ENCODE results near the gene TTC1. TPM values are rescaled to one million over a fixed set of nuclear protein-coding genes. Genes with fewer than 3 reads are reported as not detected.

Gene TTC1
- total and polyA plus RNA-seq, 9 of the 15 experiments (the other 6 are each of a cell fraction or from before 2014, with no cell fraction given): 51.9 to 173 (median 87.7) TPM

DNA sequence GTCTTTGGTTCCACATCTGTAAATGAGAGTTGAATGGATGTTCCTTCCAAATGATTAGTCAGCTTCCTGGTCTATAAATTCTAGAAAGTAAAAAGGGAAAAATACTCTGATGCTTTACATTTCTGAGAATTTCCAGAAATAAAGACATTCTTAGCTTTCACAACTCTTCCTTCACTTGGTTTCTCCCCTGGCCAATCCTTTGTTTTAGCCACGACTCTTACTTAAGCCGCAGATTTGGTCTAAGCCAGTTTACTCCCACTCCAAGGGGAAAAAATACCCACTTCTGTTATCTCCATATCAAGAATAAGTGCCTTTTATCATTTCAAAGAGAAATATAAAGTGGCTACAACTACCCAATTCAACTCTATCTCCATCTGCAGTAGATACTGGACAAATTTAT, 80.6 kb downstream of the TTC1 start:
- Histone ChIP-seq H3K27me3 (ENCODE audit: control insufficient read depth in 2 of 2, insufficient read depth in 2 of 2, low read length in 2 of 2) (no peaks in the 10 kb centered on the region), H3K4me1 (replicated peaks in 1 of 2; ENCODE audit: control insufficient read depth in 2 of 2, insufficient read depth in 2 of 2, low read length in 2 of 2) (no peaks in the 10 kb centered on the region; a peak in 1 of 5 replicates), H4K20me1 (replicated peaks; ENCODE audit: control insufficient read depth, insufficient read depth, low read length) (no peaks in the 10 kb centered on the region), H3K27ac (ENCODE audit: extremely low read depth, low read depth, low read length) (no peak overlapping the region), H3K4me3 (no peak overlapping the region), H3K36me3 (ENCODE audit: control insufficient read depth, insufficient read depth, low read length) (peaks cover 25% of the 10 kb centered on the region; the same call in 2 of the 3 replicates), H3K4me2 (ENCODE audit: insufficient read depth, low read length) (no peak overlapping the region), H3K79me2 (ENCODE audit: control insufficient read depth, insufficient read depth, low read length) (no peaks in the 10 kb centered on the region), H3K9ac (ENCODE audit: insufficient read depth in 1 of 2, low read depth in 2 of 2, low read length in 2 of 2) (no peak overlapping the region), H3K9me1 (ENCODE audit: control insufficient read depth, insufficient read depth, low read length) (no peaks in the 10 kb centered on the region), H3K9me3 (replicated peaks; ENCODE audit: control insufficient read depth, insufficient read depth, low read depth, low read length) (no peaks in the 10 kb centered on the region), H2AFZ (ENCODE audit: low read depth, low read length) (no peak overlapping the region)
- ATAC-seq (no peak), FAIRE-seq (no peak), DNase-seq (ENCODE audit: extremely low read depth in 1 of 4, low spot score in 3 of 4) (no peak)
- no TSS peak for BruUV-seq (replicated peaks)
- TF ChIP-seq TAF9B (IDR thresholded peaks at IDR 0.05; ENCODE audit: partially characterized antibody) (no peak), ZC3H8 (IDR thresholded peaks at IDR 0.05) (no peak), HSF4 (CRISPR knock-in tag; IDR thresholded peaks at IDR 0.05; ENCODE audit: borderline replicate concordance) (no peak), SMARCA5 (IDR thresholded peaks at IDR 0.05) (no peak), HNRNPK (IDR thresholded peaks at IDR 0.05; ENCODE audit: low read depth, low read length, poor library complexity, severe bottlenecking) (no peak), ZNF445 (CRISPR knock-in tag; IDR thresholded peaks at IDR 0.05; ENCODE audit: low read depth) (no peak), ZNF174 (CRISPR knock-in tag; IDR thresholded peaks at IDR 0.05) (no peak), PHF8 (IDR thresholded peaks at IDR 0.05; ENCODE audit: borderline replicate concordance, low read length) (no peak), ZFP1 (CRISPR knock-in tag; IDR thresholded peaks at IDR 0.05) (no peak), TRIM28 (IDR thresholded peaks at IDR 0.05) (no peak), JUND (IDR thresholded peaks at IDR 0.05; ENCODE audit: borderline replicate concordance, low read depth, low read length) (no peak), JUND (tag; IDR thresholded peaks at IDR 0.05; ENCODE audit: borderline replicate concordance, low read depth, low read length) (no peak), FOXA3 (CRISPR knock-in tag; conservative IDR thresholded peaks at IDR 0.05 in 1 of 2, IDR thresholded peaks at IDR 0.05 in 1 of 2) (no peak)
- WGBS (ENCODE audit: insufficient coverage, low coverage, missing lambda C conversion rate): 54% methylated on average over 2 of the region's 2 CpGs
- in situ Hi-C loops (cut with MboI): no loop called here
- intact Hi-C loops (cut with micrococcal nuclease): no loop called here
- POLR2A ChIA-PET: no interaction called here
- CTCF ChIA-PET (ENCODE audit: low intra/inter-chr PET ratio): no interaction called here

Data from K562 (cell line).